NCI-H774 (cell line): Measurements from ENCODE around the gene MPDZ.

Source experiments
- DNase-seq: peaks from one replicate; lab custom pipeline; 2025; lab: John Stamatoyannopoulos, UW

Gene MPDZ

DNA sequence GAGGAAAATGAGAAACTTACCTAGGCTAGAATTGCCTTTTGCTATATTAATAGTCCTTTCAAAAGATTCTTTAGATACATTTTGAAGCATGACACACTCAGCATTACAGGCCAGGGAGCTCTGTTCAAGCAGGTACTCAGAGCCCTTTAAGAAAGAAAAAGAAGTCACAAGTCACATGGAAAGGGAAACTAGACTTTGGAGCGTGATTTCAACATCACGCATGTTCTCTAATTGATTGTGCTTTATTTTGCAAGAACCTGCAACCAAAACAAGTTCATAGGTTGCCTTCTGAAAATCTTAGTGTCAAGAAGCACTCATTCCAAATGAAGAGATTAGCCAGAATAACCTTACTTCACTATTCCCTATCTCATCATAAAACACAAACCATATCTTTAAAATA, 103.8 kb downstream of the MPDZ start:
- no peak for DNase-seq

GRCh38 chr9:13174906-13175639, 104.4 kb downstream of the MPDZ start:
- no peak for DNase-seq

DNA sequence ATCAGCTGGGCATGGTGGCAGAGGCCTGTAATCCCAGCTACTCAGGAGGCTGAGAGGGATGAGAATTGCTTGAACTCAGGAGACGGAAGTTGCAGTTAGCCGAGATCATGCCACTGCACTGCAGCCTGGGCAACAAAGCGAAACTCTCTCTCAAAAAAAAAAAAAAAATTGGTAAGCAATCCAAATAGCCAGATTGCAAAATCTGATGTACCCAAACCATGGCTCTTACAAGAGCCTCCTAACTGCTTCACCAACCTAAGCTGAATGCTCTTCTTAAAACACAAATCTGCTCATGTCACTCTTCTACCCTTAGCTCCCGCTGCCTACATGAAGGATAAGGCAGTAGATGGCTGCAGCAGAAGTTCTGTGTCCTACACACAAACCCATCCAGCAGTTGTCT, 105.9 kb downstream of the MPDZ start:
- DNase-seq: no peak

GRCh38 chr9:13171261-13171660, 108.2 kb downstream of the MPDZ start:
- DNase-seq: no peak

GRCh38 chr9:13166996-13167395, 112.5 kb downstream of the MPDZ start:
- DNase-seq: peak; percentile 26

DNA sequence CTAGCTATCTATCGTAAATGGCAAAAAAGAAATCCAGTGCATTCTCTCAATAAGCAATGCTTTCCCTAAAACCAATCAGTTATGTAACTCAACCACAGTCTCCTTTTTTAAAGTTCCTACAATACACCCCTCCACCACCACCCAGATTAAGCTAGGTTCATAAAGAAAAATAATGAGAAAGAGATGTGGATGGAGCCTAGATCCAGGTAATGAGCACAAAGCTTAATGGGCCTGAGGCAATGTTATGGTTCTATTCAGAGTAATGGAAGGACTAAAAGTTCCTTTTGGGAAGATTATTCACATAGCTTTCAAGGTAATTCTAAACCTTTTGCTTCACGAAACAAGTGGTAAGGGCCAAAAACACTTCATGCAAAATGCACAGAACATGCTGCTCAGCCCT, 113.5 kb downstream of the MPDZ start:
- DNase-seq: no peak

DNA sequence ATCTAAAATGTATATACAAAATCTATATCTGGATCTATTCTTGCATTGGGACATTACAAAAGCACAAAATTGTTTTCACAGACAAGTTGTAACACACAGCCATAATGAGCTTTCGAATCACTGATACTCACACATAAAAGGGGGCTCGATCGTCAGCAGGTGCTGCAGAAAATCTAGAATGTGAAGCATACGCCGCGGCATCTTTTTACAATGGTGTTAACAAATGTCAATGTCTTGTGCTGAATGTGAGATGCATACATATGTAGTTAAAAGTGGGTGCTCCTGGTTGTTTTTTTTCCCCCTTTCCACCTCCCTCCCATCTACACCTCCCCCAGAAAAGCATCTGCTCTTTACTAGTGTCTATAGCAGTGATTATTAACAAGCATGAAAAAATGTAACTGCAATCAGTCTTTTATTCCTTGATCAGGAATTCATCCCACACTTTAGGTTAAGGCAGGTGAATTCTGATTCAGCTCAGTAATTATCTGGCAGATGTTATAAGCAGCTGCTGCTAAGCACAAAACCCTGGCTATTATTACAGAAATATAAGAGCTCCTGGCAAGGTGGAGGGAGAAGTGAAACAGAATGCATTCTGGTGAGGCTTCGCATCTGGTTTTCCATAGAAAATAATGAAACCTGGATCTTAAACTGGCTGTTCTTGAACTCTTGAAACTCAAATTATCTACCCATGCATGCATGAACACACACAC, 114.1 kb downstream of the MPDZ start:
- DNase-seq: peak; percentile 54

DNA sequence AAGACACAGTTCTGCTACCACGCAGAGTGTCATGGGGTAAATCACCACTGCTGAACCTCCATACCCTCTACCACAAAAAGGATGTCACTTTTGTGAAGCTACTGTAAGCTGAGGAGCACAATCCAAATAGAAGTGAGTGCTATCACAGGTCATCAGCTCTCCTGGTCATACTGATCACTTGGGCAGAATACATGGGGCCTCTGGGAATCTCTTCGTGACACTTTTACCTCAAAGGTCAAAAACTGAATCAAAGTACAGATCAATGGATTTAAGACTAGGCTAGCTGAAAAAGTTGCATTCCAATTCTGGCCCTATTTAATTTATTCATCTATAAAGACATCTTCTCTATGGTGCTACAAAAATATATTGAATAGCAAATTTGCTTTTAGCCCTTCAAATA, 115.5 kb downstream of the MPDZ start:
- DNase-seq: no peak

DNA sequence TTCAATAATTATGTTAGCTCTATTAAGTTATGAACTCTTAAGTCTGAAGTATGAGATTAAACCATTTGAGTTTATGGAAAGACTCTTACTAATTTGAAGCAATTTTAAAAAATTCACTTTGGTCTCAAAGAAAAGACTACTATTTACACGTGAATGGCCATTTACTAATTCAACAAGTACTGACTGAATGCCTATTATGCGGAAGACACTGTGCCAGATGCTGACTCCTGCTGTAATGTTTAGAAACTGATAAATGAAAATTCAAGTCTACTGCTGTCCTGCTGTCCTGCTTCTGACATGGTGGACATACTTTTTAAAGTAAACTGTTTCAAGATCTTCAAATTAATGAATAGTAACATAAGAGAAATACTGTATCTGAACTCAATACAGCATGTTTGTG, 116.2 kb downstream of the MPDZ start:
- DNase-seq: peak; percentile 16

- no peak for DNase-seq
These were observed 119.4 kb downstream of the MPDZ start for GRCh38 chr9:13160051-13160450.

DNA sequence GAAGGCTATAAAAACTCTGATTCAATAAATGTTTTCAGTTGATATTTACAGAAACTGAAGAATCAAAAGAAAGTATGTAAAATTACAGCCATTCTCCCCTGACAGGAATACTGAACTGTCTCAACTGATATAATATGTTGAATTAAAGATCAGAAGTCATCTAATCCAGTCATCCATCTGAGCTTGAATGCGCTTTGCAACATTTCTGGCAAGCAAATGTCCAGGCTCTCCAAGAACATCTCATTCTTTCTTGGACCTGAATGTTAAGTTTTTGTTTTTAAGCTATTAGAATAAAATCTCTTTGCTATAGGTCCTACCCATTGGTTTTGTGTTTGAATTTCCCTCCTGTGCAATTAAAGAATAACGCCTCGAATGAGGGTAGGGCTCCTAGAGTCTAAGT, 120.5 kb downstream of the MPDZ start:
- no peak for DNase-seq

GRCh38 chr9:13151489-13151888, 128.0 kb downstream of the MPDZ start:
- DNase-seq: no peak

GRCh38 chr9:13149454-13149853, 130.0 kb downstream of the MPDZ start:
- DNase-seq: peak; percentile 56

DNA sequence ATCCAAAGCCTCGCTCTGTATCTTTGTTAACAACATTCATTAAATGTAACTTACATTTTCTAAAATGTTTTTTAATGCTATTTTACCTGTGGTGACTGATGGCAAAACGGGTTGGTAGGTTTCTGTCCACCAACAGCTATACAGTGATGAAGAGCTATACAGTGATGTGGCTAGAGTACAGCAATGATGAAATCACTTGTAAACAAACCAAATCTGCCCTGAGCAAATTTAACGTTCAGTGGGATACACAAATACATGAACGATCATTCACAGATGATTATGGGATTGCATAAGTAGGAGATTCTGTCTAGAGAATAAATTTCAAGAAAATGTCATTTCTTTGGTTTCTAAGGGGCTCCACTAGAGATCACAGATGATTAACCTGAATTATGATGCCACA, 132.7 kb downstream of the MPDZ start:
- DNase-seq: no peak

GRCh38 chr9:13145340-13145739, 134.2 kb downstream of the MPDZ start:
- DNase-seq: no peak

GRCh38 chr9:13144166-13144775, 135.2 kb downstream of the MPDZ start:
- DNase-seq: no peak

- no peak for DNase-seq
These were observed 136.2 kb downstream of the MPDZ start for GRCh38 chr9:13143281-13143680.

DNA sequence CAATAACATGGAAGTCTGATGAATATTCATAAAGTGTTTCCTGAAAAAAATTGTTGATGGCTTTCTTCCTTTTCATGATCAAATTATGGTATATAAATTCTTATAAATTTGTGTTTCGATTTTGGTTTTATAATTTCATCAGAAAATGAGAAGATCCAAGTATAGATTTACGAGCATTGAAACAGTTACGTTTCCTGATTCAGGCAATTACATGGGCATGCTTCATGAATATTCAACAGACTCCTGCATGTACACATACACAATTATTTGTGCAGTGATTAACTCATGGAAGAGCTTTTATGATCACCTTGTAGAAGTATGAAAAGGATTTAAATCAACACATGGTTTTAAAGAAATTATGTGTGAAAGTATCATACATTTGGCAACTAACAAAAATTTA, 136.7 kb downstream of the MPDZ start:
- DNase-seq: no peak

- DNase-seq: no peak
These were observed 137.9 kb downstream of the MPDZ start for GRCh38 chr9:13141629-13142028.

- no peak for DNase-seq
These were observed 138.5 kb downstream of the MPDZ start for GRCh38 chr9:13140843-13141592.

DNA sequence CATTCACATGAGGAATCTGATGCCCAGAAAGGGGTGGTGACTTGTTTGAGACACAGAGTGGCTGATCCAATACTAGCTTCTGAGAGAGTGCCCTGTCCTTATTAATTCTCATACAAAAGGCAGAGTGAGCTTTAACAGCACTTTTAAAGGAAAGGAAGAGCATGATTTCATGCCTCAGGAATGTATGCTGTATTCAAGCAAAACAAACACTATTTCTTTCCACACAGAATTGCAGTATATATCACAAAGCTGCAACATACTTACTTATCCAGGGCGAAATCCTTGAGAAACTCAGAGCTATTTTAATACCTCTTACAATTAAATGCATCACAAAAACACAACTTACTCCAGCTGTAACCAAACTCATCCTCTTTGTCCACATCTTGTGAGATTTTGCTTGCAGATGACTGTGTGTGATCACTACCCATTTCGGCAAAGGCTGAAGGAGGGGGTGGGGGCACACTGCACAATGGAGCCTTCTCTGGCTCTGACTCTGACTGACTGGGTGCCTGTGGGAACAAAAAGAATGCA, 139.8 kb downstream of the MPDZ start:
- no peak for DNase-seq

- no peak for DNase-seq
These were observed 142.1 kb downstream of the MPDZ start for GRCh38 chr9:13137426-13137825.
